NCI-H2227 (cell line): ENCODE measurements around the gene ARNT2.
"Not testable (repeated sequence)": the region's sequence is repeated elsewhere in the genome, so short reads cannot be mapped to it uniquely, and the experiment has no call there.

Source experiments
- DNase-seq: peaks from one replicate; lab custom pipeline; 2025; ENCODE audit not compliant: unreplicated experiment; lab: John Stamatoyannopoulos, UW

ARNT2 gene

DNA sequence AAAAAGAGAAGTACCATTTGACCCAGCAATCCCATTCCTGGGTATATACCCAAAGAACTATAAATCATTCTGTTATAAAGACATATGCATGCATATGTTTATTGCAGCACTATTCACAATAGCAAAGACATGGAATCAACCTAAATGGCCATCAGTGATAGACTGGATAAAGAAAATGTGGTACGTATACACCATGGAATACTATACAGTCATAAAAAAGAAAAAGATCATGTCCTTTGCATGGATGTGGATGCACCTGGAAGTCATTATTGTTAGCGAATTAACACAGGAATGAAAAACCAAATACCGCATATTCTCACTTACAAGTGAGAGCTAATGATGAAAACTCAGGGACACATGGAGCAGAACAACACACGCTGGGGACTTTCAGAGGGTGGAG is 106.8 kb downstream of the ARNT2 start:
- DNase-seq: not testable (repeated sequence)

DNA sequence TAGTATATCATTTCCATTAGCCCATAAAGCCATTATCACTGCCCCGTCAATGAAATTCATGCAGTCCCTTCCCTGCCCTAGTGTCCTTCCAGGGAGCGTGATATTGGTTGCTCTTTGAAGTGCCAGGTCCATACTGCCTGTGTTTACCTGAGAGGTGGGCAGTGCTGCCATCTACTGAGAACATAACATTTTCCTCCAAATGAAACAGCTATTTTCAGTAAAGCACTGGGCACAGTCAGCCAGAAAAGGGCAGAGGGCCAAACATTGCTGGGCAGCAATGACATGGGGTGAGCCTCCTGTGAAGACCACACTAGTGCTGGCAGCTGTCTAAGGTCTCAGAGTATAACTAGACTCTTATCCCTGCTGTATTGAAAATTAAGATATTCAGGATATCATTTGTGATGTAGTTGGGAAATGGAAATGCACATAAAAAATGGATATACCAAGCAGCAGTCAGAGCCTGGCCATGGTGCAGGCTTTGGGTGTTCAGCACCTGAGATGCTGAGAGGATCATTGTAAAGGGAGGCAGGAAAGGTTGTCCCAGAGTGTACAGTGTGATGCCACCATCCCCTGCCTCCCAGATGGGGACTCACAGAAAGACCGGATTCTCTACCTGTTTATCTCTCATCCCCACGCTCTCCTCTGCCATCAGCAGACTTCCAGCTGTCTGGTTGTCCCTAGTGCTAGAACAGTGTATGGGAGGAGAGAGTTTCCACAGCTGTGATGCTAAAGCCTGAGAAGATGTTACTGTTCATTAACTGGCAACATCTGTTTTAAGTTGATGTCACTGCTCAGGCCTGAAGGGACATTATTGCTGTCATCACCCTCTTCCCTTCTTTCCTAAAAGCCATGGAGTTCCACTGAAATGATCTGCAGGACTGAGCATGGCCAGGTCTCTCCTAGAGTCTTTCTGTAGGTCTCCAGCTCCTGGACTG is 108.8 kb downstream of the ARNT2 start:
- DNase-seq: peak; percentile 1

DNA sequence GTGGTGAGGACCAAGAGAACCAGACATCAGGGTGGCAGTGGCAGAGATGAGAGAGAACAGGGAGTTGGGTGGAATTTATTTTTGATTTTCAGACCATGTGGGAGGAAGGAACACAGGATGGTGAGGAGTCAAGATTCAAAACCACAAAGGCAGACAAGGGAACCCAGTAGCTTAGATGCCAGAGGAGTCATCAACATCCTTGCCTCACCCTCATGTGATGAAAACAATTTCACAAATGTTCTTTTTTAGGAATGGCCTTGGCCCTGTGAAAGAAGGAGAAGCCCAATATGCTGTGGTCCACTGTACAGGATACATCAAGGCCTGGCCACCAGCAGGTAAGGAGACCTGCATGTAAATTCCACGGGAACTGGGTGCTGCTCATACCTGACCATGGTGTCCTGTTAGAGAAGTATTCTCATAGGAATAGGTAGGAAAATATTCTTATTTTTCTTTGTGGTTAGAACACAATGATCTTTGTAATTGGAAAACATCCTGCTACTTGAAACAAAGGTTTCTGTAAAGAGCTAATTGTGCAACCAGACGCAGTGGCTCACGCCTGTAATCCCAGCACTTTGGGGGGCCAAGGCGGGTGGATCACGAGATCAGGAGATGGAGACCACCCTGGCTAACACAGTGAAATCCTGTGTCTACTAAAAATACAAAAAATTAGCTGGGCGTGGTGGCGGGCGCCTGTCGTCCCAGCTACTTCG is 110.0 kb downstream of the ARNT2 start:
- no peak for DNase-seq

DNA sequence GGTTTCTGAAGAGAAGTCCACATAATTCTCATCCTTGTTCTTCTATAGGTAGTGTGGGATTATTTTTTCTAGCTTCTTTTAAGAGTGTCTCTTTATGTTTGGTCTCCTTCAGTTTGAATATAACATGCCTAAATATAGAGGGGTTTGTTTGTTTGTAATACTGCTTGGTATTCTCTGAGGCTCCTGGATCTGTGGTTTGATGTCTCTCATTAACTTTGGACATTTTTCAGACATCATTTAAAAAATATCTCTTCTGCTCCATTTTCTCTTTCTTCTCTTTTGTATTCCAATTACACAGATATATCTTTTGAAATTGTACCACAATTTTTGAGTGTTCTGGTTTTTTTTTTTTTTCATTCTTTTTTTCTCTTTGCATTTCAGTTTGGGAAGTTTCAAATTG is 113.1 kb downstream of the ARNT2 start:
- DNase-seq: no peak

DNA sequence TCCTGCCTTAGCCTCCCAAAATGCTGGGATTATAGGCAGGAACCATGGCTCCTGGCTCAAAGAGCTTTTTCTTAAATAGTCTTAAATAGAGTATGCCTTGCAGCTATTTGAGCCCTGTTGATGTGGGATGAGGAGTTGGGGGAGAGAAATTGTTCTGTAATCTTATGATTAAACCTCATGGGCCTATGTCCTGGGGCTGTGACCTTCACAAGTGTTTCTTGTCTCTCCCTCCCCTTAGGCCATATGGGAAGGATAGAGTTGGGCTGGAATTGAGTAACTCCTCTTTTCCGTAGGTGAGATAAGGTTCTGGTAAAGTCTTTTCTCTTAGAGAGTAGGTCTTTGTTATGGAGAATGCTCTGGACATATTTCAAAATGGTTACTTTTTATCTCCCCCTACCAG is 114.3 kb downstream of the ARNT2 start:
- no peak for DNase-seq

DNA sequence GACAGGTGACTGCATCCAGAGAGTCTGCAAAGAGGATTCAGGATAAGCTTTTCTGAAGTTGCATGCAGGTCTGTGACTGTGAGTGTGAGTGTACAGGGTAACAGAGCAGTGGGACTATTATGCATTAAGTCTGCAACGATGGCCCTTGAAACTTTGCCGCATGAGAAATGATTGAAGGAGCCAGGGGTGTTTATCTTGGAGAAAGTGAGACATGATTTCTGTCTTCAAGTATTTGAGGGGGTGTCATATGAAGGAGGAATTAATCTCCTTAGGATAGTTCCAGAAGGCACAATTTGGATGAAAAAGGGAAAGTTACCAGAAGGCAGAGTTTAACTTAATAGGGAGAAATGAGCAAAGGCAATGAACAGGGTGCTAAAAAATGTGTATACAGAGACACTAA is 119.6 kb downstream of the ARNT2 start:
- no peak for DNase-seq

DNA sequence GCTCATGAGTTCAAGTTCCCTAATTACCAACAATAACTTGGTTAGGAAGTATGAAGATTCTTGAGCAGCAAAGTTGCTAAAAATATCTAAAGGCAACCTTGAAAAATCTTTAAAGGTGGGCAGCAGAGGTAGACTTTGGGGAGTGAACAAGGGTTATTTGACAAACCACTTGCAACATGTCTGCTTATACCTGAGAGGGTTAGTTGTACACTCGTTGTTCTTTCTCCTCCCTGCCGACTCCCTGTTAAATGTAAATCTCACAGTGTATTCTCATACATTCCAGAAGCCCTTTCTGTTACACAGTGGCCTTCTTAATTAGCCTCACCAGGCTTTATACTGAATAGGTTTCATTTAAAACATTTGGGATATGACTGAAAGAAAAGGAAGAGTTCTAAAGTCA is 121.7 kb downstream of the ARNT2 start:
- no peak for DNase-seq

DNA sequence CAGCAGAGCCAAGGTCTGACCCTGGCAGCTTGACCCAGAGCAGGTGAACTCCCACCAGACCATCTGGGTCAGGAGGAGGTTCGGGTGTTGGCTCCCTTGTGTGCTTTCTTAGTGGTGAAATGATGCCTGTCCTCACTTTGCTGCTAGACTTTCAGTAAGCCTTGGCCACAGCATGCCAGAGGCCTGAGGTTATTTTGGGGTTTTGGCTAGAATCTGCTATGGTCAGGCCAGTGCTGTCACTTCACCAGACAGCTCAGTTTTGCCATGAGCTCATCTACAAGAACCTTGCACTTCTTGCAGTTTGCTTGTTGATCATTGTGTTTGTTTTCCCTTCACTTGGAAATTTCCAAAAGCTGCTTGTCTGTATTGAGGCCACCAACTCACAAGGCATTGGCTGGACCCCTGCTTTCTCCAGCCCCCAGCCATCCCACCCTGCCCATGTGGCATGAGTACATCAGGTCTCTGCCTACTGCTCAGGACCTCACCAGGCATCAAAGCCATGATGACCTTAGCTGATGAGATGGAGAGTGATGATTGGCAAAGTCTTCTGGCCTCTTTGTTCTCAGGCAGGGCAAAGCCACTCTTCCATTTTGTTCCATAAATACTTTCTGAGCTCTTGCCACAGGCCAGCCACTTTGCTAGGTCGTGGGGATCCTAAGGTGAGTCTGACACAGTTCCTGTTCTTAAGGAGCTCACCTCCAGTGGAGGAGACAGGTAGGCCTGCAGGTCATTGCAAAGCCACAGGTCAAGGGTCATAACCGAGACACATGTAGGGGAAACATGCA is 122.6 kb downstream of the ARNT2 start:
- DNase-seq: no peak

DNA sequence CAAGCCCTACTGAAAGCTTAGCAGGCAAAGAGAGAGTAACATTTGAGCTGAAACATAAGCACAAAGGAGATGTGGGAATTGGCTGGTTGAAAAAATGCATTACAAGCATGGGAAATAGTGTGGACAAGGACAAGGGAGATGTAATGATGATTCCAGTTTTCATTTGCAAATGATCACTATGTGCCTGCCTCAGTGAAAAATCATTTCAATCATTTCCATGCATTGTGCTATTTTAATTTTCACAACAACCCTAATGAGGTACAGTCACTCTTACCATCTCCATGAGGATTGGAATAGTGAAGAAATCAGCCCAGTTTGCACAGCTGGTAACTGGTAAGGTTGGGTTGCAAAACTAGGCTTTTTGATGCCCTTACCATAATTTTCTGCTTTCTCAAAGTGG is 123.2 kb downstream of the ARNT2 start:
- no peak for DNase-seq

DNA sequence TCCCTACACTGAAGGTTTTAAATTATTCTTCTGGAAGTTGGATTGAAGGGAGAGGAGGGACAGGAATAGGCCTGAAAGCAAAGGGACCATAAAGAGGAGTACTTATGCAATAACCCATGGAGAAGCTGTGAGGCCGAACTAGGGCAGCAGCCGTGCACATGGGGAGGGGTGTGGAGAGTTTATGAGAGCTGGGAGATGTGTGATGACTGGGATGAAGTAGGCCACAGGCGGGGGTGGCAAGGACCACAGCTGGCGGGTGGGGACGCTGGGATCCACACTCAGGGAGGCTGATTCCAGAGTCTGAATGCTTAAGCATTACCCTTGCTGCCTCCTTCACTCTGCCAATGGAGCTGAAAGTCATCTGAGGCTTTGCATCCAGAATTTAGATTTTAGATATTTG is 123.8 kb downstream of the ARNT2 start:
- DNase-seq: no peak

DNA sequence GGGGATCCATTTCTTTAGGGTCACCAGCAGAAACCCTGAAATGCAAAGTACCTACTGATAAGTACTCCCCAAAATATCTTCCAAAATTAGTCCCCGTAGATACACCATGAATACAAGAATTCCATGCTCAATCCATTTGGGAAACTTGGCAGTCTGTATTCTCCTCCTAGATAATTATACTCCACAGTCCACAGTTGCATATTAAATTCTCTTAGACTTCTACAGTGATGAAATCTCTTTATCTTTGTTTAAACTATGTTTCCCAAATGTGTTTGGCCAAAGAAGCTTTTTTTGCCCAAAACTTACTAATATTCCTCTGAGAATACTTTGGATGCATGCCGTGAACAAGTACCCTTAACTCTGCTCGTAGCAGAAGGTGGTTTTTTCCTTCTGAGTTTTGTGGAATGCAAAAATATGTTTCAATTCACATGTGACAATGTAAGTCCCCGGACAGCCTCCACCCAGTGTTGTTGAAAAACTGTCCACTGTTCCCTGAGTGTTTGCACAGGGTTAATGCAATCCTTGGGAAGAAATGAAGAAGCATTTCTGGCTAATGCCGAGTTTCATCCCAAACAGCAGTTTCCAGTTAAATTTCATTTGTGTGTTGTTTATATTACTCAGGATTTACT is 126.7 kb downstream of the ARNT2 start:
- no peak for DNase-seq

DNA sequence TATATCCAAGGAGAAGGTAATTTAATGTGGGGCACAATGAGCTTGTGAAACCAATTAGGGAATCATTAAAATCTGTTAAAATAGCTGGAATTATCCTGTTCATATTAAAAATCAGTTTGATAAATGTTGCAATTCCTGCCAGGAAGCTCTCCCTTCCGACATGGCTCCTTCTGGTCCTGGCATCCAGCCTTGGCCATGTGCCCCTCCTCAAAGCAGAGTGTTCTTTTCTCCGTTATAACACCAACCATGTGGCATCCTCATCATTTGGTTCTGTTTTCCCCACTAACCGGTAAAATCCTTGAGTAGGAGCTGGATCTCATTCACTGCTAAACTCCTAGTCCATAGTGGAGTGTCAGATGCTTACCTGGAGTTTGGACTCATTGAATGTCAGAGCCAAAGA is 127.2 kb downstream of the ARNT2 start:
- DNase-seq: no peak

DNA sequence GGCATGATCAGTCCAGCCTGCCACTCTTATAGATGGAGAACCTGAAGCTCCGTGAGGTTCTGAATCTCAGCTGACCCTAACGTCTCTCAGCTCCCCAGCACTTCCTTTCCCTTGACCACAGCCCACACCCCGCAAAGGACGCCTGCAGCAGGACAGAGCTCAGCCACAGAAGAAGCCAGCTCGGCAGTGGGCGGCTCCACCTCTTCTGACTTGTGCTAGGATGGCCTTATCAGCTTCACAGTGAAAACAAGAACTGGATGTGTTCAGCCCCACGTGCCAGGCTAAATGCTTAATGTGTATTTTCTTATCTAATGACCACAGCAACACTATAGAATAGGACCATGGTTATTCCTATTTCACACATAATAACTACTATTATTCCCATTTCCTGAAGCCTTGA is 127.6 kb downstream of the ARNT2 start:
- no peak for DNase-seq

DNA sequence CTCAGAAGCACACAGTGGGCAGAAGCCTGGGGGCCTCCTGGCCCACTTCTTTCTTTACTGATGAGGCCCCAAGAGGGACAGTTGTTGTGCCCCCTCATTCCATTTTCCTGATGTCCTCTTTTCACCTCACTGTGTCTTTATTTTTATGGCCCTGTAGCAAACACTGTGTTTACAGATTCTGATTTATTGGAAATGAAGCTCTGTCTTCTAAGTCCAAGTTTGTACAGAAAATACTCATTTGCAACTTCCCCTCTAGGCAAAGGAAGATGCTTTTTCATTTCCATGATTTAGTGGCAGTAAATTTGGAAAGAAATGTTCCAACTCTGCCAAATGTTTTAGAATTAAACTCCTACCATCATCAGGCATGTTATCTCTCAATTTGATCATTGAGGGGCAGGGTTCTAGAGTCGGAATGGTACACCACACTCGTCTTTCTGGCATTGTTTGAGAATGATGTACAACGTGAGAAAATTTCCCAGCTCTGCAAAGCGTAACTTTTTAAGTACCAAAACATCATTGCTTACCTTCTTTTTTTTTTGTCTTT is 129.7 kb downstream of the ARNT2 start:
- no peak for DNase-seq

DNA sequence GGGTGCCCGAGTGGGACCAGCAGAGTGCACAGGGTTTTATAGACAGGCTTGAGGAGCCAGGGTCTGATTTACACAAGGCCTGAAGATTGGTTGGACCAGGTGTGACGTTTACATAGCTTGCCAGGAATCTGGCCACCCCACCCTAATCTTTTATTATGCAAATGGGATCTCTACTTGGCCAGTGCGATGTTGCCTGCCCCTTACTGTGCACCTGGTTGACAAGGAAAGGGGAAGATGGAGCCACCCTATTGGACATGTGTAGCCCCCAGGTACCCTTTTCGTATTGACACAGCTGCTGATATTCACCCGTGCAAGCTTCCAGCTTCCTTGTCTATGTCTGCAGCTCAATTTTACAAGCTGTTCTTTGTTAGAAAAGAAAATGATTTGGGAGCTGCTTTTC is 132.0 kb downstream of the ARNT2 start:
- no peak for DNase-seq

DNA sequence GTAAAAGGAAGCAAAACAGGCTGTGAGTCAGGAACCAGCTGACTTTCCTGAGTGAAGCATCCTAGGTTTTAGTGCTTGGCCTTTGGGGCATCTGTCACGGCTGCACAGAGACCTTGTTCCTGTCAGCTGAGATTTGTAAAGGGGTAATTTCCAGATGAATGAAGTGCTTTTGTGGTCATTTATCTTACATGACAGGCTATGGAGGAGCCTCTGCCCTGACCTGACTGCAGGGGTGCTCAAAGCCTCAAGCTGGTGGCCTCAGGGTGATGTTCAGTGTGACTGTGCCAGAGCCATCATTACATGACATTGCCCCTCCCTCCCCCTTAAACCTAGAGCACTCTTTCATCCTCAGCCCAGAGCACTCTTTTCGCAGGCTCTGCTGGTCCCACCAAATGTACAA is 132.5 kb downstream of the ARNT2 start:
- DNase-seq: no peak

DNA sequence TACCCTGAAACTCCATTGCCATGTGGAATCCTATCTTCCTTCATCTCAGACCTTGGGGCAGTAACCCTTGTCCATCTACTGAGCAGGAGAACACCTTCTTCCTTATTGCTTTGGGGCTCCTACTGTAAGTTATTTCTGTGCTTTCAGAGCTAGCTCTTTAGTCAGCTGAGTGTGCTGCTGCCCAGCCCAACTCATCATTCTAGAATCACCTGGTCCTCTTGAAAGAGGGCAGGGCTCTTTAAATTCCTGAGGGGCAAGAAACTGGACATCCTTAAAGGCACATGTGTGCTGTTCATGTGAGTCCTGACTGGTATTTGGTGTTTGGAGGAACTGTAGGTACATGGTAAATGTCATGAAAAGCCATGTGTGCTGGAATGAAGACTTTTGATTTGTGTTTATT is 140.9 kb downstream of the ARNT2 start:
- DNase-seq: no peak

DNA sequence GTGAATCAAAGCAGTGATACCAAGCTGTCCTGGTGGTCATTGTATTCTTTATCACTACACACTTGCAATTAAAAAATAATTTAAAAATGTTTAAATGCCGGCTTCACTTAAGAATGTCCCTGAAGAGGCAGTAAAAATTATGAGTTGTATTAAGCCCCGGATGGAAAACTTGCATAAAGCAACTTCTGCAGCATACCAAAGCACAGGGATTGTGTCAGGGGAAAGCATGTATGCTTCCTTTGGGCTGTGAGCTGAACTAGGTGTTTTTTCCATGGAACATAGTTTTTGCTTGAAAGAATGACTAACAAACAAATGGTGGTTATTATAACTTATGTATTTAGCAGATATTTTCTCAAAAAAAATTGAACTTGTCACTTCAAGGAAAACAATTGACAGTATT is 143.1 kb downstream of the ARNT2 start:
- DNase-seq: no peak

DNA sequence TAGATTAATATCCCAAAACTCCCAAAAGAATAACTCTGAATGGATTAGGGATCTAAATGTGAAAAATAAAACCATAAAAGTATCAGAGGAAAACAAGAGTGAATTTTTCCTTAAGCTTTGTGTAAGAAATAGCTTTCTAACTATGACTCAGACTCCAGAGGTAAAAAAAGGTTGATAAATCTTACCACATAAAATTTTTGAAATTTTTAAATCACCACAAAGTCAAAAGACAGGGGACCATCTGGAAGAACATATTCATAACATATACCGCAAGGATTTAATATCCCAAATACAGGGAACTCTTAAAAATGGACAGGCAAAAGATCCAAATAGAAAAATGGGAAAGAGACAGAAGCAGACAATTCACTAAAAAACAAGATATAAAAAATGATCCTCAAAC is 145.0 kb downstream of the ARNT2 start:
- DNase-seq: no peak

DNA sequence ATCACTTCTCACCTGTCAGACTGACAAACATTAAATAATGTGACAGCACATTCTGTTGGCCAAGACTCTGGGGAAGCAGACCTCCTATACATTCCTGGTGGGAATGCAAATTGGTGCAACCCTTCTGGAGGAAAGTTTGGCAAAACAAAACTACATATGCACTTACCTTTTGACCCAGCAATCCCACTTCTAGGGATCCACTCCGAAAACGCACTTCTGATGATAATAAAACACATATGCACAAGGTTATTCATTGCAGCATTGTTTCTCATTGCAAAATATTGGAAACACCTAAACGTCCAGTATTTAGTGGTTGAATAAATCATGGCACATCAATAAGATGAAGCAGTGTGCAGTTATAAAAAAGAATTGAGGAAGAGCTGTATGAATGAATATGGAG is 145.5 kb downstream of the ARNT2 start:
- no peak for DNase-seq
